Measurements from ENCODE around the gene CRKL.

- TF ChIP-seq EP300 (IDR thresholded peaks at IDR 0.05; ENCODE audit: borderline replicate concordance) (no peak), USF1 (IDR thresholded peaks at IDR 0.05) (no peak), YY1 (IDR thresholded peaks at IDR 0.05; ENCODE audit: low read depth) (no peak), REST (IDR thresholded peaks at IDR 0.05; ENCODE audit: low read depth) (no peak), TAF1 (IDR thresholded peaks at IDR 0.05; ENCODE audit: low read depth) (no peak), FOXM1 (IDR thresholded peaks at IDR 0.05; ENCODE audit: borderline replicate concordance, low read depth) (no peak), MAX (IDR thresholded peaks at IDR 0.05) (no peak), CREB1 (IDR thresholded peaks at IDR 0.05; ENCODE audit: low read depth) (no peak)
These were observed 49.9 kb downstream of the CRKL start, which contains the start of gene AIFM3 for GRCh38 chr22:20966883-20967696.
